GM12878 (cell line): Measurements from ENCODE around the gene SWT1. TPM values are rescaled to one million over a fixed set of nuclear protein-coding genes. Genes with fewer than 3 reads are reported as not detected.

Experiments used
- ATAC-seq: fragments of 200-7000 bp; cut with Tn5 transposase; 3 replicates; pipeline ENCODE4 v1.9.1; 2020; ENCODE audit warnings: mild to moderate bottlenecking, moderate library complexity
- BruUV-seq: library from RNA; stranded (reverse); fragments of 400-500 nt; replicated peaks from 2 replicates; lab custom pipeline; 2021; lab: Mats Ljungman, UMichigan
- CTCF ChIA-PET: fragments of 300-600 bp; sonication (Branson Sonifier 250); formaldehyde crosslinking; extraction: SDS; loops from one replicate; lab custom pipeline; 2021; ENCODE audit warnings: inconsistent platforms; lab: Yijun Ruan, JAX
- POLR2A ChIA-PET: fragments of 350-600 bp; formaldehyde crosslinking; extraction: SDS; loops from one replicate; lab custom pipeline; 2021; ENCODE audit warnings: inconsistent platforms; lab: Charles Lee
- RAD21 ChIA-PET: fragments of 300-600 bp; sonication (Branson Sonifier 250); formaldehyde crosslinking; loops from one replicate; lab custom pipeline; 2023; ENCODE audit warnings: antibody characterized with exemption; ENCODE audit not compliant: unreplicated experiment; lab: Charles Lee
- SMC1A ChIA-PET: fragments of 300-600 bp; sonication (Branson Sonifier 250); formaldehyde crosslinking; loops from one replicate; lab custom pipeline; 2023; ENCODE audit not compliant: unreplicated experiment, uncharacterized antibody; lab: Charles Lee
- DNase-seq: peaks from one replicate; pipeline ENCODE4 v3.0.0-alpha.2; 2011; ENCODE audit warnings: low read depth, low spot score
- FAIRE-seq: peaks from 3 replicates; lab custom pipeline; 2011; peaks lifted over from hg19 to GRCh38; lab: Jason Lieb, UNC
- H2AFZ ChIP-seq: 2 replicates; pipeline ENCODE4 v1.6.0; 2011; ENCODE audit warnings: low read depth, low read length, control low read depth; ENCODE audit not compliant: control insufficient read depth
- H3K27ac ChIP-seq: 2 replicates; pipeline ENCODE4 v1.5.1; 2011; ENCODE audit warnings: control low read depth; ENCODE audit not compliant: control insufficient read depth, insufficient read depth
- H3K27me3 ChIP-seq, 2 experiments: replicated peaks in 1 of 2; 2 replicates each; pipeline versions ENCODE4 v1.6.0 to v1.6.1; 2011; ENCODE audit warnings: low read length in 1 of 2; ENCODE audit not compliant: control insufficient read depth in 2 of 2, insufficient read depth in 2 of 2
- H3K36me3 ChIP-seq, 2 experiments: 2 replicates each; pipeline ENCODE4 v1.5.1; 2011; ENCODE audit warnings: low read length in 1 of 2; ENCODE audit not compliant: control insufficient read depth in 2 of 2, insufficient read depth in 2 of 2
- H3K4me1 ChIP-seq: 2 replicates; pipeline ENCODE4 v1.6.1; 2011; ENCODE audit warnings: mild to moderate bottlenecking, low read length, moderate library complexity, mixed read lengths; ENCODE audit not compliant: control insufficient read depth, insufficient read depth
- H3K4me2 ChIP-seq: 2 replicates; pipeline ENCODE4 v1.6.0; 2011; ENCODE audit warnings: control low read depth; ENCODE audit not compliant: control insufficient read depth, insufficient read depth
- H3K4me3 ChIP-seq: fragments of 200-600 bp; sonication (generic); 2 replicates; pipeline ENCODE4 v1.5.1; 2016
- H3K79me2 ChIP-seq: 2 replicates; pipeline ENCODE4 v1.6.0; 2011; ENCODE audit warnings: low read length; ENCODE audit not compliant: control insufficient read depth, insufficient read depth
- H3K9ac ChIP-seq: 2 replicates; pipeline ENCODE4 v1.8.0; 2011; ENCODE audit warnings: low read length, control low read depth, mixed read lengths; ENCODE audit not compliant: control insufficient read depth, insufficient read depth
- H3K9me3 ChIP-seq: replicated peaks from 3 replicates; pipeline ENCODE4 v1.5.1; 2011; ENCODE audit warnings: mild to moderate bottlenecking, low read length; ENCODE audit not compliant: control insufficient read depth, insufficient read depth
- H4K20me1 ChIP-seq: 2 replicates; pipeline ENCODE4 v1.6.0; 2011; ENCODE audit not compliant: control insufficient read depth, insufficient read depth
- ATF7 ChIP-seq: fragments of 450-650 bp; IDR thresholded peaks from 2 replicates; pipeline ENCODE4 v1.6.1; 2016; ENCODE audit warnings: low read depth, mild to moderate bottlenecking
- CBX3 ChIP-seq: fragments of 200-600 bp; sonication (generic); IDR thresholded peaks from 2 replicates; pipeline ENCODE4 v1.6.1; 2016; ENCODE audit warnings: low read depth, borderline replicate concordance
- CREB1 ChIP-seq: IDR thresholded peaks from 2 replicates; pipeline ENCODE4 v1.6.1; 2012; ENCODE audit warnings: low read depth, mild to moderate bottlenecking, inconsistent platforms
- CTCF ChIP-seq, 3 experiments: IDR thresholded peaks in 2 of 3; conservative IDR thresholded peaks in 1 of 3; 2 replicates each; pipeline ENCODE4 v1.5.1; 2011; ENCODE audit warnings: low read depth in 3 of 3, low read length in 3 of 3, mild to moderate bottlenecking in 3 of 3, control low read depth in 2 of 3, moderate library complexity in 2 of 3, inconsistent platforms in 1 of 3, mixed read lengths in 1 of 3; ENCODE audit not compliant: control insufficient read depth in 2 of 3, insufficient read depth in 1 of 3; ENCODE audit errors: extremely low read depth in 1 of 3
- EGR1 ChIP-seq, 2 experiments: IDR thresholded peaks; 1 replicate in 1 of 2; 2 replicates in 1 of 2; pipeline ENCODE4 v1.6.1; 2011 to 2012; ENCODE audit warnings: low read depth in 2 of 2, low read length in 2 of 2, borderline replicate concordance in 1 of 2, mild to moderate bottlenecking in 1 of 2, moderate library complexity in 1 of 2
- EP300 ChIP-seq, 2 experiments: fragments of 150-350 bp in 1 of 2; IDR thresholded peaks; 2 replicates each; pipeline ENCODE4 v1.6.1; 2011 to 2012; ENCODE audit warnings: low read depth in 2 of 2, low read length in 2 of 2, borderline replicate concordance in 1 of 2, improper control_type of control experiment in 1 of 2, inconsistent platforms in 1 of 2; ENCODE audit not compliant: control insufficient read depth in 1 of 2
- FOXM1 ChIP-seq: IDR thresholded peaks from 2 replicates; pipeline ENCODE4 v1.6.1; 2012; ENCODE audit warnings: low read depth, mild to moderate bottlenecking, inconsistent platforms, low read length, moderate library complexity
- IRF4 ChIP-seq: IDR thresholded peaks from 2 replicates; pipeline ENCODE4 v1.6.1; 2011; ENCODE audit warnings: low read depth, low read length
- NRF1 ChIP-seq: conservative IDR thresholded peaks from 2 replicates; pipeline ENCODE4 v1.6.1; 2011; ENCODE audit warnings: mild to moderate bottlenecking, low read depth, low read length, improper control_type of control experiment
- PAX5 ChIP-seq: IDR thresholded peaks from 2 replicates; pipeline ENCODE4 v1.6.1; 2011; ENCODE audit warnings: low read depth, low read length, borderline replicate concordance
- RB1 ChIP-seq: fragments of 450-650 bp; formaldehyde crosslinking; IDR thresholded peaks from 2 replicates; pipeline ENCODE4 v1.6.1; 2017; ENCODE audit warnings: mild to moderate bottlenecking, borderline replicate concordance
- YY1 ChIP-seq: IDR thresholded peaks from 2 replicates; pipeline ENCODE4 v1.6.1; 2011; ENCODE audit warnings: low read depth, mild to moderate bottlenecking, low read length
- WGBS: methylation state at CpG from one replicate; pipeline ENCODE4 v1.1.6; 2016; ENCODE audit warnings: low lambda C conversion rate; ENCODE audit not compliant: insufficient replicate concordance, insufficient coverage; ENCODE audit errors: missing lambda C conversion rate; 5-methylcytosine and 5-hydroxymethylcytosine counted together
- in situ Hi-C: fragments of 300-500 bp; cut with MboI; formaldehyde crosslinking; loops from 9 replicates; pipeline ENCODE4 v1.14.3; 2018; ENCODE audit warnings: mixed read lengths
- intact Hi-C: fragments of 100-400 bp; cut with micrococcal nuclease; formaldehyde crosslinking; loops from one replicate; pipeline ENCODE4 v1.14.2; 2022; ENCODE audit not compliant: unreplicated experiment
- polyA plus RNA-seq, 11 experiments: library from polyadenylated mRNA; depleted of rRNA in 4 of 11; unstranded in 6 of 11; stranded (reverse) in 5 of 11; fragments of >200 nt; fragmentation: Nextera tagmentation in 4 of 11; fragmentation: Illumina TruSeq in 1 of 11; extraction: Ambion mirVana in 4 of 11; extraction: Trizol in 1 of 11; gene quantifications; 1 replicate in 1 of 11; 2 replicates in 10 of 11; pipeline versions ENCODE4 v1.2.1 to v1.2.3, GENCODE V29; 2011 to 2016; ENCODE audit warnings: inconsistent platforms in 2 of 11, missing spikeins in 2 of 11, low read depth in 1 of 11
- total RNA-seq, 4 experiments: library from RNA; depleted of rRNA in 3 of 4; stranded (reverse); fragments of >200 nt in 3 of 4; fragmentation: Illumina TruSeq in 1 of 4; extraction: Trizol in 1 of 4; gene quantifications; 2 replicates each; pipeline versions ENCODE4 v1.2.1 to v1.2.3, GENCODE V29; 2013 to 2021
- TF ChIP-seq, protein P1 (sequence below): fragments of 150-350 bp; IDR thresholded peaks from 2 replicates; pipeline ENCODE4 v1.6.1; 2014; ENCODE audit warnings: mild to moderate bottlenecking, low read depth, low read length

Gene SWT1
- total and polyA plus RNA-seq, 10 of the 15 experiments (the other 5 are each of a cell fraction or from before 2014, with no cell fraction given): 1.0 to 4.2 (median 2.6) TPM

GRCh38 chr1:185166106-185166505 lies 9.1 kb downstream of the SWT1 start (continued):
- TF ChIP-seq PAX5: no peak
- no peak for TF ChIP-seq ATF7
- no peak for TF ChIP-seq IRF4
- TF ChIP-seq, protein P1, sequence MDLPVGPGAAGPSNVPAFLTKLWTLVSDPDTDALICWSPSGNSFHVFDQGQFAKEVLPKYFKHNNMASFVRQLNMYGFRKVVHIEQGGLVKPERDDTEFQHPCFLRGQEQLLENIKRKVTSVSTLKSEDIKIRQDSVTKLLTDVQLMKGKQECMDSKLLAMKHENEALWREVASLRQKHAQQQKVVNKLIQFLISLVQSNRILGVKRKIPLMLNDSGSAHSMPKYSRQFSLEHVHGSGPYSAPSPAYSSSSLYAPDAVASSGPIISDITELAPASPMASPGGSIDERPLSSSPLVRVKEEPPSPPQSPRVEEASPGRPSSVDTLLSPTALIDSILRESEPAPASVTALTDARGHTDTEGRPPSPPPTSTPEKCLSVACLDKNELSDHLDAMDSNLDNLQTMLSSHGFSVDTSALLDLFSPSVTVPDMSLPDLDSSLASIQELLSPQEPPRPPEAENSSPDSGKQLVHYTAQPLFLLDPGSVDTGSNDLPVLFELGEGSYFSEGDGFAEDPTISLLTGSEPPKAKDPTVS: no peak
- TF ChIP-seq YY1: no peak
- TF ChIP-seq RB1: no peak

DNA sequence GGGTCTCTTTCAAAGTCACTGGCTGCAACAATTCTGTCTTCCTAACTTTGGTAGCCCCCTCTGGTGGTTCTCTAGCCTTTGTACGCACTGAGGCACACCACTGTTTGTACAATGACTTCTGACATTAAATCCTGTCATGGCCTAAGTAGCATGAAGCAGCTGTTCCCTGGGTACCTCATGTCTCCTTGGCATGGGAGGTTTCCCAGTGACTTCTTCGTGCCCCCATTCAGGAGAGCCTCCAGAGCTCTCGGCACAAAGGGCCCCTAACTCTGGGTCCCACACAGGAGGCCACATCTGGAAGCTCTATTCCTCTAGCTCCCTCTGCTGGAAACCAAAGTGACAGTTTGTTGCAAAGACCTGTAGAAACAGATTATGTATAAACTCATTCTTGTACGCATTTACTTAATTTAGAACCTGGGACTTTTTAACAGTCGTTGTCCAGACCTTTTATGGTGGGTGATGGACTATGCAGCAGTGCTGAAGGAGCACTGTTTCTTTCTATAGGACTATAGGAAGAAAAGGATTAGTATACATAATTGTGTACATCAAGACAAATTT lies 13.4 kb downstream of the SWT1 start:
- Histone ChIP-seq H3K79me2 (no peaks in the 10 kb centered on the region), H4K20me1 (no peaks in the 10 kb centered on the region), H2AFZ (peak overlapping the region; percentile 79), H3K4me2 (peak overlapping the region; percentile 41; the same call in 1 of the 2 replicates), H3K27ac (no peak overlapping the region), H3K27me3 (no peaks in the 10 kb centered on the region), H3K4me3 (no peak overlapping the region), H3K4me1 (no peaks in the 10 kb centered on the region; the same call in 1 of the 2 replicates), H3K9me3 (no peaks in the 10 kb centered on the region), H3K9ac (no peak overlapping the region), H3K36me3 (no peaks in the 10 kb centered on the region)
- in situ Hi-C loops: no loop called here
- no TSS peak for BruUV-seq
- FAIRE-seq (peak; percentile 95), DNase-seq (peak; percentile 32), ATAC-seq (peak; percentile 97)
- RAD21 ChIA-PET: interaction anchor here (0.7 to 6.2 kb wide), 30 partner anchors 8 to 510 kb away, joined by 3 to 65 read pairs (median 4); partner anchors contain the start of genes NIBAN1, RNF2, SWT1 and TRMT1L
- POLR2A ChIA-PET: interaction anchor here (0.7 to 1.7 kb wide), 2 partner anchors 8 to 13 kb away, joined by 3 to 5 read pairs; partner anchors contain the start of genes SWT1 and TRMT1L
- intact Hi-C loops: loop anchor here (1.0 kb wide), 2 partner anchors 188 to 365 kb away; no protein-coding TSS in a partner anchor
- SMC1A ChIA-PET: interaction anchor here (0.6 to 4.7 kb wide), 51 partner anchors 9 to 510 kb away, joined by 3 to 50 read pairs (median 4); partner anchors contain the start of genes NIBAN1 and SWT1
- 16% methylated on average over 5 of the region's 5 CpGs for WGBS
- CTCF ChIA-PET: interaction anchor here (0.7 to 8.2 kb wide), 101 partner anchors 9 to 678 kb away, joined by 3 to 121 read pairs (median 4); partner anchors contain the start of genes NIBAN1, RNF2, SWT1 and TRMT1L
- TF ChIP-seq CREB1 (no peak), FOXM1 (0 out of 2 replicates have a peak, but pooled peaks have one; percentile 17), EGR1 (IDR thresholded peaks at IDR 0.05; ENCODE audit: borderline replicate concordance in 1 of 2, low read depth in 2 of 2, low read length in 2 of 2) (no peak), RB1 (peak; percentile 48; the same call in 1 of the 2 replicates), NRF1 (no peak), EP300 (IDR thresholded peaks at IDR 0.05; ENCODE audit: borderline replicate concordance in 1 of 2, control insufficient read depth in 1 of 2, low read depth in 2 of 2, low read length in 2 of 2) (no peak), CTCF (IDR thresholded peaks at IDR 0.05 in 2 of 3, conservative IDR thresholded peaks at IDR 0.05 in 1 of 3; ENCODE audit: control insufficient read depth in 2 of 3, extremely low read depth in 1 of 3, insufficient read depth in 1 of 3, low read depth in 3 of 3, low read length in 3 of 3) (peak; percentile 64 to 70 (median 67)), CBX3 (no peak)
